GM21367 (cell line): Measurements from ENCODE around the gene SARDH.

Source experiments
- ATAC-seq: cut with Tn5 transposase; IDR thresholded peaks from one replicate; pipeline ENCODE4 v1.9.1; 2021; ENCODE audit not compliant: unreplicated experiment

Gene SARDH

DNA sequence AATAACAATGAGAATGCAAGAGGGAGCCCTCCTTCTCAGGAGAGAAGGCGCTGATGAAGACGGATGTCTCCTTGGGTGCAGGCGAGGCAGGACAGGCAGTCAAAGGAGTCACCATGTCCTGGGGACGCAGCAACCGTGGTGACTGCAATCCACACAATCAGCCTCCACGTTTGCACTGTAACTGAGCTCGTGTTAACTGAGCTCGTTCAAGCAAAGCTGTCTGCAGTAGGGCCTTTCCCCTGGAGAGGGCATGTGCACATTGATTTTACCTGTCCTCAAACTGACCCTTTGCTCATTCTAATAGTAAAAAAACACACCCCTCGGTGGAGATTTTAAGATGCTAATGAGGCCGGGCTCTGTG is 2.8 kb downstream of the SARDH start:
- ATAC-seq, result no peak

DNA sequence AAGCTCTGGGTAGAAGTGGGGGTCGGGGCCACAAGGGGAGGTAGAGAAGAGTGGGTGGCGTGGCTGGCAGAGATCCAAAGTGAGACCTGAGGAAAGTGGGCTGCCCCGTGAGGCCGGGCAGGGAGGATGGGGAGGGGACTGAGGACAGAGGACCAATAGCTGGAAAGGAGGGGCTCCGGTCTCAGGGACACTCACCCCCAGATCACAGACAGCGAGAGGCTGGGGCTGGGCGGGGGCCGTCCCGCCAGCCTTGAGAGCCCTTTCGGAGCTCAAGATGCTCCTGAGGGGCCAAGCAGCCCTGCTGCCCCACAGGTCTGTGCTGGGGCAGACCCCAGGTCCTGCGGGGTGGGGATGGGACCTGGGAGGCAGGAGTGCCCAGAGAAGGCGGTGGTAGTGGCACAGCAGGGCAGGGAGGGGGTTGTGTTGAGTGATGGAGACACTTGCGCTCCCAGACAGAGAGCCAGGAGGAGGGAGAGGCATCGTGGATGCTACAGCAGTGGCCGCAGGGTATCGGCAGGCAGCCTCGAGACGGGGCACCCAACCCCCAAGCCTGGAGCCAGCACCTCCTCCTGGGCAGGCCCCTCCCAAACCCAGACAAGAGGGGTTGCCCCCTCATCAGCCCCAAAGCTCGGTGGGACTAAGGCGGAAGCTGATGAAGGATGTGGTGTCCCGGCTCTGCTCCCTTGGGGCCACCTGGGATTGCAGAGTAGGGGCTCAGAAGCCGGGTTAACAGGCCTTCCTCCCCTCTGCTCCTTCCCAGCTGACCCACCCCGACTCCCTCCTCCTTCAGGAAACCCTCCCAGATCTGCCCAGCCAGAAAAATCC is 3.4 kb downstream of the SARDH start:
- ATAC-seq, result no peak

DNA sequence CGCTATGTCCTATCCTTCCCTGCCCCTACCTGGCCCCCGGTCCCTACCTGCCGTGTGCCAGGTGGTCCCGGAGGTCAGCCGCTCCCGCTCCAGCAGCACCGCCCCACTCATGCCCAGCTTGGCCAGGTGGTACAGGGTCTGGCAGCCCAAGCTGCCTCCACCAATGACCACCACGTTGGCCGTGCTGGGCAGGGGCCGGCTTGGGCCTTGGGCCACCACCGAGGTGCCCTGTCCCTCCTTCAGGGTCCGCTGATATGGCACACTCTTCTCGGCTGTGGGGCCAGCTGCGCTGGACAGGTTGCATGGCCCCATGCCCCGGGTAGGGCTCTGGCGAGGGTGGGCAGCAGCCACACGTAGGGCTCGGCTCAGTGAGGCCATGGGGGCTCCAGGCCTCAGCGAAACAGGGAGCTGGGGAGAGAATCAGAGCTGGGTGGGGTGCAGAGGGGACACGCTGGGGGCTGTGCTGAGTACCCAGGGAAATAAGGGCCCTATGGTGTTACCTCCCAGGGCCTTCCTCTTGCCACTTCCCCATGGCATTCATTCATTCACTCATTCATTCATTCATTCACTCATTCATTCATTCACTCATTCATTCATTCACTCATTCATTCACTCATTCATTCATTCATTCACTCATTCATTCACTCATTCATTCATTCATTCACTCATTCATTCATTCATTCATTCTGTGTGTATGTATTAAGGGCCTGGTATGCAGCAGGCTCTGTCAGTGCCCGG is 4.2 kb downstream of the SARDH start:
- no peak for ATAC-seq

DNA sequence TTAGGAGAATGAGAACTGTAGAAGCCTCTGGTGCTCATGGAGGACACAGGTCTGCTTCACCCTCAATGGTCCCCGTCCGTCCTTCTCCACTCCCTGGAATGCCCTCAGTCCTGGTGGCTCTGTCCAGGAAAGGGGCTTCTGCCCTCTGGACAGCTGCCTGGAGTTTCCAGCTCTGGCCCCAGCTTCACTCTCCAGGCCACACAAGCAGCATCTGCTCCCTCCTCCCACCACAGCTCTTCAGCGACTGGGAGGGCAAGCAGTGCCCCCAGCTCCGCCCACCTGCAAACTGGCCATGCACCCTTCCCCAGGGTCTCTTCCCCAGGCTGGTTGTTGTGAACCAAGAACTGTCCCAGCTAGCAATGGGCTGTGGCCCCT is 4.7 kb downstream of the SARDH start:
- no peak for ATAC-seq

DNA sequence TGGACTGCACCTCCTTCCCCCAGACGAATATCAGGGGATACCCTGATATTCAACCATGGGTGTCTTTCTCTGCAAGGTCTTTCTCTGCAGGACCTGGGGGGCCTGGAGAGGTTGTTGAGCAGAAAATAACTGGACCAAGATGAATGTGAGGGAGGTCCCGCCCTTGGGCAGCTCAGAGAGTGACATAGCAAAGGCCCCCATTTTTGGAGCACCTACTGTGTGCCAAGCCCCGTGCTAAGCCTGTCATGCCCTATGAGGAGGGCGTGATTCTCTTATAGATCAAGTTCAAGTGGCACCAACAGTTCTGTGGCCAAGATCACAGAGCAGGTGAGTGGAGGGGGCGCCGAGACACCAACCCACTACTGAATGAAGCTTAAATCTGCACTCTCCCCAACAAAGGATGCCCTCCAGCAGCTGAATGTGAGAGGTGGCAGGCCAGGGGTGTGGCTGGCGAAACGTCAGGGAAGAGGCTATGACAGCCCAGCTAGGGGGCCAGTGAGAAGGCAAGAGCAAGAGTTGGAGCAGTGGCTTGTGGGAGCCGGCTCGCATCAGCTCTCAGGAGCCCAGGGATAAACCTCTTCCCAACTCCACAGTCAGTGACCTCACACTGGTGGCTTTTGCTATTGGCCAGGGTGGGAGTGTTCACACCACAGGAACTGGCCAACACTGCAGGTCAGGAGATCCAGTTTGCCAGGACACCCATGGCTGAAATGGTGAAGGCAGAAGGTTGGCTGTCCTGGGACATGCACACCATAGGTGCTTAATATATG is 5.3 kb downstream of the SARDH start:
- no peak for ATAC-seq

DNA sequence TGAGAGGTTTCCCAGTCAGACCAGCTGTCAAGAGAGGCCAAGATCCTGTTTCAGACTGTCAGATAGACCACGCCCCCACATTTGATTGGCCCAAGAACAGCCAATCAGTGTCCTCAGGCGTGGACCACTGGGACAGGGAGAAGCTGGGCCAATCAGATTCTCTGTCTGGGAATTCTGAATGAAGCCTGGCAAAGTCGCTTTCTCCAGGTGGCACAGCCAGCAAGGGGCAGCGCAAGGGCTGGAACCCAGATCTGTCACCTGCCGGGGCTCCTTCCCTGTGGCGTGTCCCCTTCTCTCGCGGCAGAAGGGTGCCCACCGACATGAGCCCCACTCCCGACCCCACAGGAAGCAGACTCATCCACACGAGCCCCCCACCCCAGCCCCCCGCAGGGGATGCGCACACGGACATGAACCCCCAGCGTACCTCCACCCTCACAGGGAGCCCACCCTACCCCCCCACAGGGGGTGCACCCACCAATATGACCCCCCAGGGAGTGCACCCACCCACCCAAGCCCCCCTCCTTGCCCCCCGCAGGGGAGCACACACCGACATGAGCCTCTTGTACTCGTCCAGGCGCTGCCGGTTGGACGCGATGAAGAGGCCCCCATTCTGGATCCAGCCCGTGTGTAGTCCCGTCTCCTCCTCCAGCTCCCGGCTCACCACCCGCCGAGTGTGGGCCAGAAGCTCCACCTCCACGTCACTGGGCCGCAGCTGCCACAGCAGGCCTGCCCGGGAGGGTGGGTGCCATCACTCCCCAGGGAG is 6.1 kb downstream of the SARDH start:
- no peak for ATAC-seq

DNA sequence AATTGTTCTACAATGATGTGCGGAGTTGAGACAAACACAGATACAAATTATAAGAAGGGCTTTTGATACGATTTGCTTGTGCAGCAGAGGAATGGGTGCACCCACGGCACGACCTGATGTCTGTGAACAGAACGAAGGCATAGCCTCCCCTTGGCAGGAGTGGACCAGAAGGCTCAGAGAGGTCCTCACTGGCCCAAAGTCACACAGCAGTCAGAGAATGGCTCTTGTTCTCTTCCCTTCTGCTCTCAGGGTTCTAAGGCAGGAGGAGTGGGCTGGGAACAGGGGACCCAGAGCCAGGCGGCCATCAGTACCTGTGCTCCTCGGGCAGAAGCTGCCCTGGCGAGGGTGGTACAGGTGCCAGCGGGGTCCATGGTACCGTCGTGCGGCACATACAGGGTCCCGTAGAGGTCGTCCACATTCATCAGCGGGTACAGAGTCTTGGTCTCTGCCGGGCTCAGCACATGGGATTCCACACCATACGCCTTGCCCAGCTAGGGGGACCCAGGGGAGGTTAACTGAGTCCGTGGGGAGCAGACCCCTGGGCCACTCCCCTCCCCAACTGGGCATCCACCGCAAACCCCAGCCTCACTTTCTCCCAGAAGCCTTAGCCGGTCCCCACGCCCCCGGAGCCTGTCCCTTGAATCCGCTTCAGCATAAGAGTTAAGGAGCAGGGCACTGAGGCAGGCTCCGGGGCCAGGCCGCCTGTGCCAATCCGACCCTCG is 7.0 kb downstream of the SARDH start:
- ATAC-seq, result no peak

DNA sequence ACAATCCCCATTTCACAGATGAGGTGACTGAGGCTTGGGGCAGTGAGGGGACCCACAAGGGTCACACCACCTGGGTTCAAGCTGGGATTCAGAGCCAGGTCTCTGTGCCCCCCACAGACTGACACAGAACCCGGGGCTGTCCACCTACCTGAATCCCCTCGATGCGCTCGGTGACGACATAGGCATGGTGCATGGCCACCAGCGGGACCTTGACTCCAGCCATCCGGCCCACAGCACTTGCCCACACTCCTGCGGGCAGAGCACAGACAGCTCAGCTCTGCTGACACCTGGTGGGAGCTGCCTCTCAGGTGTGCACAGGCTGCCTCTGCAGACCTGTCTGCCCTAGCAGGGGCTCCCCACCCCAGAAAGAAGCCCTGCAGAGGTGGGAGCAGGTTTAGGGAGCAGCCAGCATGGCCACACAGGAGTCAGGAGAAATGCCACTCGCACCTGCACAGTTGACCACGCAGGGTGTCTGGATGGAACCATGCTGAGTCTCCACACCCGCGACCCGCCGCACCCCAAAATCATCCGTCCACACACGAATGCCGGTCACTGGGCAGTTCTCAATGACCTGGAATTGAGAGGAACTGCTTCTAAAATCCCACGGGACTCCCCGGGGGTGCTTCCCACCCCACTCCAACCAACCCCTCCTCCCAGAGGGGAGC is 8.4 kb downstream of the SARDH start:
- ATAC-seq, result no peak

DNA sequence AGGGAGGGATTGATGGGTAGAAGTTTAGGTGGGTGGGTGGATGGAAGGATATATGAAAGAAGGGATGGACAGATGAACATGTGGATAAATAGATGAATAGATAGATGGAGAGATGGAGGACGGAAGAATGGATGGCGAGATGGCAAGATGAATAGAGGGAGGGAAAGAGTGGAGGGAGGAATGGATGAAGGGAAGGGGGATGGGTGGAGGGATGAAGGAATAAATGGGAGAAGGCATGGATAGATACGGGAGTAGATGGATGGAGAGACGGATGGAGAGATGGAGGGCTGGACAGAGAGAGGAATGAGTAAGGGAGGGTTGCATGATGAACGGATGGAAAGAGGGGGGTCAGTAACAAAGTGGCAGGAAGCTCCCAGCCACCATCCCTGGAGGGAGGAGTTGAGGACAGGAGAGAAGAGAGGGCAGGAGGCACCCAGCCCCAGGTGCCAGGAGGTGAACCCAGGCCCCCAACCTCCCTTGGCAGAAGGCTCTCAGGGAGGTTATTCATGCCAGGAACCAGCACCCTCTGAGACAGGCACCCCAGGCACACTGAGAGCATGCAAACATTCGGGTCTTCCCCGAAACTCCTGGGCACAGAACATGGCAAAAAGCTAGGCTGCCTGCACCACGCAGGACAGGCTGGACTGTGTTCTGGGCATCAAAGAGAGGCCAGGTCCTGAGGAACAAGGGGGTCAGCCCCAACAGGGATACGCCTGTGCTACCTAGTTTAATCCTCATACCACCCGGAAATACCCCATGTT is 9.1 kb downstream of the SARDH start:
- no peak for ATAC-seq

DNA sequence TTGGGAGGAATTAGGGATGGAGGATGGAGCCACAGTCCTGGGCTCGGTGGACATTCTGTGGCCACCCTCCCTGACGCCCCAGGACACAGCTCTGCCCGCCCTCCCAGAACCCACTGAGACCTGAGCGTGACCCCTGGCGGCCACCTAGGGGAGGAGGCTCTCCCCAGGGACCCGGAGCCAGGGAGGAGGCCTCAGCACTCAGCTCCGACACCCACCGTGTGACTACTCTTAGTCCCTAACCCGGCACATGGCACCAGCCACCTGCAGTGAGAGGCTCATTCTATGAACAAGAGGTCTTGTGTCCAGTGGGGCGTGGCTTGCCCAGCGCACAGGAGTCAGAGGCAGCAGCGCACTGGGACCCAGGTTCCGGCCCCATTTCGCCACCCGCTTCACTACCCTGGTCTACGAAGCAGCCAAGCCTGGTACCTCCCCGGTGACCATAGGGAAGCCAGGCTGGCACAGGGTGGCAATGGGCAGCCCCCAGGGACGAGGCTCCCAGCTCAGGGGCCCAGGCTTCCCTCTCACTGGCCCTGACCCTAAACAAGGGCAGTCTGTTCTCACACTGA is 10.2 kb downstream of the SARDH start:
- no peak for ATAC-seq

DNA sequence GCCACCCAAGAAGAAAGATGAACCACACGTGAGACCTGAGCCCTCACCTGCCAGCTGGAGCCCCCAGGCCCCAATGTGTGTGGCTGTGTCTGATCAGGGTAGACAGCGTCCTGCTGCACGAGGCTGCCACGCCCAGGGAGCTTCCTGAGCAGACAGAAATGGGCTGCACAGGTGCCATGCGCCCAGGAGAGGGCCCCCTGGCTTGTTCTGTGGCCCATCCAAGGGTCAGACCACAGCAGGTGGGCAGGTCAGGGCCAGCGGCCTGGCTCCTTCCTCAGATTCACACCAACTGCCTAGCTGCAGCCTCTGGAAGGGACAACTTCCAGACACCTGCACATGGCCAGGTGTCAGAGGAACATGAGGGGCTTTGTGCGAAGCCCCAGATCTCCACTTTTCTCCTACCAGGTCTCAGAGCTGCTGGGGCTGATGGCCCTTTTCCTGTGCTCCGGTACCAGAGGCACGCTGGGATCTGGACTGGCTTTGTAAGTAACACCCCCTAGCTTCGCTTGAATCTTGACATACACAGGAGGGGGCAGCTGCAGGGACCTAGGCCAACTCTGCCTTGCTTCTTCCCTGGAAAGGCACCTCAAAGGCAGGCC is 10.8 kb downstream of the SARDH start:
- ATAC-seq, result no peak

DNA sequence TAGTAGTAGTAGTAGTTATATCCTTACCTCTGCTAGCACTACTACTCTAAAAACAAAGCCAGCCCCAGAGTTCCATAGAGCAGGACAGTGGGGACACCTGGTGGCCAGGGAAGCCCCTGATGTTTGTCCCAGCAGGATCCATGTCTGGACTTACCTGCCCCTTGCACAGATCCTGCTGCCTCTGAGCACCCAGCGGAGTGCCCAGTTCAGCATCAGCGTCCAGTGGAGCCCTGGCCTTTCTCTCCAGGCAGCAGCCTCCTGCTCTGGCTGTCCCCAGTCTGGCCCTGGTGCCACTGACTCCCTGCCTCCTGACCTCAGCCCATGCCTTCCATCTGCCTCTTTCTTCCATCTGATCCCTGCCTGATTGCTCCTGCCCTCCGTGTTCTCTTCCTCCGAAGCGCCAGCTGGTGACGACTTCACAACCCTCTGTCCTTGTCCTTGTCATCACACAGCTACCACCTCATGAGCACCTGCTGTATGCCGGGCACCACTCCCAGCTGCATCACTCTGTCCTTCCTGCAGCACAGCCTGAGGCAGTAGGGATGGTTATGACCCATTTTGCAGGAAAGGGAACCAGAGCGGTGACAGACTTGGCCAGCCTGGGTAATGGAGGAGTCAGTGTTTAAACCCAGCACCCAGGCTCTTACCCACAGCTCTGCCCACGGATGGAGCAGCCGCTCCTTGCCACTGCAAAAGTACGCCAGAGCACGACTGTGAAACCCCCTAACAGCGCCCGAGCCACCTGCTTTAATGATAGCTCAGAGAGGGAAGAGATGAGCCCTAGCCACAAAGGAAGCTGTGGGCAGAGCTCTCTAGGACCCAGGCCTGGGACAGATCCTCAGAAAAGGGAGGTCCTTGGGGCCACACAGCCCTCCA is 11.5 kb downstream of the SARDH start:
- ATAC-seq, result no peak

DNA sequence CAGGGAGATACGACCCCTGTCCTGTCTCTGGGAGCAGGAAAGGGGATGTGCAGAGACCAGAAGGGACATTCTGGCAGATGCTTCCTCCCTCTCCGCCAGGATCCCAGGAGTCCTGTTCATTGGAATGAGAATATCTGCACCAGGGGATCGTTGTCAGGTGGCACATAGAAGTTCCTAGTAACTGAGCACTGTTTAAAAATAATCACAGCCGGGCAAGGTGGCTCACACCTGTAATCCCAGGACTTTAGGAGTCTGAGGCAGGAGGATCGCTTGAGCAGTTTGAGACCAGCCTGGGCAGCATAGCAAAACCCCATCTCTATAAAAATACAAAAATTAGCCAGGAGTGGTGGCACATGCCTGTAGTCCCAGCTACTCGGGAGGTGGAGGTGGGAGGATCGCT is 12.3 kb downstream of the SARDH start:
- no peak for ATAC-seq

DNA sequence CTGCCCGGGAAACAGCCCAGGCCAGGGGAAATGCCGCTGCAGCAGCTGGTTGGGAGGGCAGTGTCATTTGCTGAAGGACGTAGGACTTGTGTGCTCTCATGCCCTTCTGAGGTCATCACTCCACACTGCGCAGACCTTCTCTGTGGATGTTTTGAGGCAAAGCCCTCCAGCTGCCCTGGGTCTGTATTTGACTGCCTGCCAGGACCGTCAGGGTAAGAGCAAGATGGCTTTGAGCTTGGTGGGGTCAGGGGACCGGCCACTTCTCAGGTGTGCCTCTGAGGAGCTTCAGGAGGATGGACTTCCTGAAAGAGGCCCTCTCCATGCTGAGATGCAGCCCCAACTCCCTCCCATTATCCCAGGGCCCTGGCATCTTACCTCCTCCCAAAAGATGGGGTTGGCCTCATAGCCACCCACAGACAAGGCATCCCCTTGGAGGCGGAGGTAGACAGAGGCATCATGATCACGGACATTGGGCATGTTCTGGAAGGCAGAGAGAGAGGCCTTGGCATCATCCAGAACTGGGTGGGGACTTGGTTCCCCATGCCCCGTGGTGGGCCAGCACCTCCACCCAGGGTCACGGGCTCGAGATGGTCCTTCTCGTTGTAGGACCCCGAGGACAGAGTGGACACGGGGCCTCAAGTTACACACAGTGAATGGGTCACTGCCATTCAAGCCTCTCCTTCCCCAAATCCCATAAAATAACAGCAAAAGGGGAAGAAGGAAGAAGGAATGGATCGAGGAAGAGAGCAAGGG is 19.4 kb downstream of the SARDH start:
- ATAC-seq, result no peak

DNA sequence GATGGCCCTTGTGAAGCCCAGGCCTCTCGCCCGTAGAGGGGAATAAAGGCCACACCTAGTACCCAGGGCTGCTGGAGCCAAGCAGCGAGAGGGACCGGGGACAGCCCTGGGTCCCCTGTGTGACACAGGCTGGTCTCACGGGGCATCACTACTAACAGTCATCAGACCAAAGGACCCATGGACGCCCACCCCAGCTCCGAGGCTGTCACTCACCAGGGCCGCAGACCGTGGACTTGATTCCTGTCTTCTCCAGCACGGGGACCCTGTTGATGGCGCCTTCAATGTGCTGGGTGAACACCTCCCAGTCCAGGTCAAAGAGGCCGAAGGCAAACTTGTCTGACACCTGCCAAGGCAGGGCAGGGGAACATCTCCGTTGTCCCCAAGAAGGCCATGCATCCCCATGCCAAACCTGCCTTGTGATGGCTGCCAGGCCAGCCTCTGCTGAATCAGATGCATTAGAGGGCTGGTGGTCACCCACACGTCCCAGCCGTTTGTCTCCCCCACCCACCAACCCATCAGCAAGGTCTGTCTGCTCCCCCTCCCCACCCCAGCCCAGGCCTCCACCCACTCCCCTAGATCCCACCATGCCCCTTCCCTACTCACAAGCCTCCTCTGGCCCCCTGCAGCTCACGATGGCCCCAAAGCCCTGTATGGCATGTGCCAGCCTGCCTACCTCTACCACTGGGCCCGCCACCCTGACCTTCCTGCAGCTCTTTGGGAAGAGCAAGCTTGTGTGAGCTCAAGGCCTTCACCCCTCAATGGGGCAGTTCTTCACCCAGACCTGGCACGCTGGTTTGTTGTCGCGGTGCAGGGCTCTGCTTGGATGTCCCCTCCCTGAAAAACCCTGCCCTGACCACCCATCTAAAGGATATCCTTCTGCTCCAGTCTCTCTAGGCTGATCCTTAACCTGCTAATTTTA is 20.8 kb downstream of the SARDH start:
- ATAC-seq, result no peak
